Spleen (tissue), 7 donors: ENCODE data around the gene DNAH9.

ENCODE experiments used
- POLR2A ChIP-seq, 3 donors: fragments of 450-650 bp; IDR thresholded peaks; one replicate each; pipeline ENCODE4 v1.5.1; 2017; ENCODE audit warnings: antibody characterized with exemption in 3 of 3, mild to moderate bottlenecking in 1 of 3
- POLR2AphosphoS5 ChIP-seq, 3 donors: sonication (generic); formaldehyde crosslinking; IDR thresholded peaks; one replicate each; pipeline ENCODE4 v1.5.1; 2017; ENCODE audit warnings: antibody characterized with exemption in 3 of 3
- TF ChIP-seq, protein P1 (sequence below), 11 experiments: fragments of 200-600 bp in 7 of 11; fragments of 450-650 bp in 4 of 11; sonication (generic) in 4 of 11; IDR thresholded peaks in 8 of 11; conservative IDR thresholded peaks in 3 of 11; 1 replicate in 7 of 11; 2 replicates in 4 of 11; pipeline versions ENCODE4 v1.4.0 to v1.8.0; 2016 to 2021; ENCODE audit warnings: antibody characterized with exemption in 11 of 11, inconsistent platforms in 4 of 11, mild to moderate bottlenecking in 1 of 11
- donor health status: DM: no; HTN: no; CAD: no; lungs with moderate emphysema.
- donor health status: DM: no; HTN: no; CAD: no.
- donor health status: DM: no; HTN: no; CAD: no.

DNA sequence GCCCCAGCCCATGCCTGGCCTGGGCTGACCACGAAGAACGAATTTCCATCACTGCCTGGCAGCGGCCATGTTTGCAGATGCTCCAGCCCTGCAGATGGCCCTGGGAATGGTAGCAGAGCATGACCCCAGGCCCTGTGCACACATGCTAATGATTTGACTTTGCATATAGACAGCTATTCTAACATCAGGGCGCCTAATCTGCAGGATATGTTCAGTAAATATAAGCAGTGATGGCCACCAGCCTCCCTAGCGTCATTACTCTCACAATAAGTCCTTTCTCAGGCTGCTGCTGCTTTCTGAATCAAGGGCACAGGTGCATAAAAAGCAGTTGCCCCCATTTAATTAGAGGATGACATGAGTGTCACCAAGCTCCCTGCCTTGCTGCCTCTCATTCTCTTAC, 24.2 kb downstream of the DNAH9 start:
- TF ChIP-seq, protein P1, sequence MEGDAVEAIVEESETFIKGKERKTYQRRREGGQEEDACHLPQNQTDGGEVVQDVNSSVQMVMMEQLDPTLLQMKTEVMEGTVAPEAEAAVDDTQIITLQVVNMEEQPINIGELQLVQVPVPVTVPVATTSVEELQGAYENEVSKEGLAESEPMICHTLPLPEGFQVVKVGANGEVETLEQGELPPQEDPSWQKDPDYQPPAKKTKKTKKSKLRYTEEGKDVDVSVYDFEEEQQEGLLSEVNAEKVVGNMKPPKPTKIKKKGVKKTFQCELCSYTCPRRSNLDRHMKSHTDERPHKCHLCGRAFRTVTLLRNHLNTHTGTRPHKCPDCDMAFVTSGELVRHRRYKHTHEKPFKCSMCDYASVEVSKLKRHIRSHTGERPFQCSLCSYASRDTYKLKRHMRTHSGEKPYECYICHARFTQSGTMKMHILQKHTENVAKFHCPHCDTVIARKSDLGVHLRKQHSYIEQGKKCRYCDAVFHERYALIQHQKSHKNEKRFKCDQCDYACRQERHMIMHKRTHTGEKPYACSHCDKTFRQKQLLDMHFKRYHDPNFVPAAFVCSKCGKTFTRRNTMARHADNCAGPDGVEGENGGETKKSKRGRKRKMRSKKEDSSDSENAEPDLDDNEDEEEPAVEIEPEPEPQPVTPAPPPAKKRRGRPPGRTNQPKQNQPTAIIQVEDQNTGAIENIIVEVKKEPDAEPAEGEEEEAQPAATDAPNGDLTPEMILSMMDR (IDR thresholded peaks at IDR 0.05 in 8 of 11, conservative IDR thresholded peaks at IDR 0.05 in 3 of 11), result no peak
- TF ChIP-seq POLR2A (IDR thresholded peaks at IDR 0.05) (no peak), POLR2AphosphoS5 (IDR thresholded peaks at IDR 0.05) (no peak)
